Middle frontal gyrus (tissue), 1 donor: ENCODE results near the gene PLK5.
"Not testable (repeated sequence)": the region's sequence is repeated elsewhere in the genome, so short reads cannot be mapped to it uniquely, and the experiment has no call there.

ENCODE experiments used
- DNase-seq: peaks from one replicate; pipeline ENCODE4 v3.0.0-alpha.2; 2015; ENCODE audit warnings: low spot score; ENCODE audit errors: extremely low spot score

Gene PLK5

DNA sequence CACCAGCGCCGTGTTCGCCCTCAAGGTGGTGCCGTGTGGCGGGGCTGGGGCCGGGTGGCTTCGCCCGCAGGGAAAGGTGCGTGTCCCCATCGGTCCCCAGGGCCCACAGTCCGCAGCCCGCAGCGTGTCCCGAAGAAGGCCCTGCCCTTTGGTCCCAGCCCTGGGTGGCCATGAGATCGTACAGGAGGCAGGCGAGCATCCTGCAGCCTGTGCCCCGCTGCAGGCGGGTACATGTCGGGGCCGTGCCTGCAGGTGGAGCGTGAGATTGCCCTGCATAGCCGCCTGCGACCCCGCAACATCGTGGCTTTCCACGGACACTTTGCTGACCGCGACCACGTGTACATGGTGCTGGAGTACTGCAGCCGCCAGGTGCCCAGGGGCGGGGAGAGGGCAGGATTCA is 1.5 kb downstream of the PLK5 start:
- DNase-seq, result no peak

GRCh38 chr19:1526066-1526778 is 2.3 kb downstream of the PLK5 start:
- no peak for DNase-seq

- no peak for DNase-seq
Measured at GRCh38 chr19:1526979-1527649, 3.2 kb downstream of the PLK5 start.

DNA sequence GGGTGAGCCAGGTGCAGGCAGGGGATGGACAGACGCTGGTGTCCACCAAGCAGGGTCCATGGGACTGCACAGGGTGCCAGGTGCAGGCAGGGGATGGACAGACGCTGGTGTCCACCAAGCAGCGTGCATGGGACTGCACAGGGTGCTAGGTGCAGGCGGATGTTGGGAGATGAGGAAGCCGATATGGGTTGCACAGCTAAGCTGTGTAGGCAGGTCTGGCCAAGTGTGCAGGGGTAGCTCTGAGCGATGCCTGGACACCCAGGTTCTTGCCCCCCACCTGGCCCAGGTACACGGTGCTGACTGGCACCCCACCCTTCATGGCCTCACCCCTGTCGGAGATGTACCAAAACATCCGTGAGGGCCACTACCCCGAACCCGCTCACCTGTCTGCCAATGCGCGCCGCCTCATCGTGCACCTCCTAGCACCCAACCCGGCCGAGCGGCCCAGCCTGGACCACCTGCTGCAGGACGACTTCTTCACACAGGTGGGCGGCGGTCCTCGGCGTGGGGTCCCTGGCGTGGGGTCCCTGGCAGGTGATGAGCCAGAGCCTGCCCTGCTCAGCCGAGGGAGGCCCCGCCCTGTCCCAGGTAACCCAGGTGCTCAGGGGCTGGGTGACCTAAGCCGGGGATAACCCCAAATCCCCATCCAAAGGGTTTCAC is 3.9 kb downstream of the PLK5 start:
- no peak for DNase-seq

GRCh38 chr19:1528596-1529429 is 4.9 kb downstream of the PLK5 start:
- no peak for DNase-seq

DNA sequence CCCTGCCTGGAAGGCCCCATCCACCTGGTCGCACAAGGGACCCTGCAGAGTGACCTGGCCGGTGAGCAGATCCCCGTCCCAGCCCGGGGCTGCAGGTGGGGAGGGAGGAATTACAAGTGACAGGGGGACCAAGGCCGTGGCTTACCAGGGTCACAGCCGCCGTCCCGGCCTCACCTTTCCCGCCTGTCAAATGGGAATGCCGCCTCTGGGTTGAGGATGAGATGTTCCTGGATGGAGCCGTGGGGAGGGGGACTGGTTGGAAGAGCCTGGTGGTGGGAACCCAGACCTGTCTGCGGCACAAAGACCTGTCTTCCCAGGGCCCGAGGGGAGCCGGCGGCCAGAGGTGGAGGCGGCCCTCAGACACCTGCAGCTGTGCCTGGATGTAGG is 5.5 kb downstream of the PLK5 start:
- no peak for DNase-seq

- not testable (repeated sequence) for DNase-seq
Measured at GRCh38 chr19:1530856-1531255, 7.0 kb downstream of the PLK5 start.

DNA sequence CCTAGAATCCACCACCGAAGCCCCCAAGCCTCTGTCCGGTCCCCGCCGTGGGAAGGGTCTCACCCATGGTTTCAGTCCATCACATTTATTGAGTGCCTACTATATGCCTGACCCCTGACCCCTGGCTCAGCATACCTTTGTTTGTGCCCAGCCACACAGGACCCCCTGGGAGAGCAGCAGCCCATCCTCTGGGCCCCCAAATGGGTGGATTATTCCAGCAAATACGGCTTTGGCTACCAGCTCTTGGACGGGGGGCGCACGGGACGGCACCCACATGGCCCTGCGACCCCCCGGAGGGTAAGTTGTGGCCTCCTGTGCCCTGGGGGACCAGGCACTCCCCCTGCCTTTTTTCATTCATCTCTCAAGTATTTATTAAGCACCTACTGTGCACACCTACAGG is 7.7 kb downstream of the PLK5 start:
- no peak for DNase-seq

DNA sequence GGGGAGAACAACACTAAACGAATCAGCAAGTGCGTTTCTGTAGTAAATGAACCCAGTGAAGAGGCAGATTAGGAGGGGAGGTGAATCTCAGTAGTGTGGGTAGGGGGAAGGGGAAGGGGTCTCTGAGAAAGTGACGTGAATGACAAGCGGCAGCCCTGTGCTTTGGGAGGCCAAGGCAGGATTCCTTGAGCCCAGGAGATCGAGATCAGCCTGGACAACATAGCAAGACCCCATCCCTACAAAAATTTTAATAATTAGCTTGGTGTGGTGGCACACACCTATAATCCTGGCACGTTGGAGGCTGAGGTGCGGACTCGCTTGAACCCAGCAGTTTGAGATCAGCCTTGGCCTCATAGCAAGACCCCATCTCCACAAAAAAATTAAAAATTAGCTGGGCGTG is 8.1 kb downstream of the PLK5 start:
- DNase-seq, result no peak

DNA sequence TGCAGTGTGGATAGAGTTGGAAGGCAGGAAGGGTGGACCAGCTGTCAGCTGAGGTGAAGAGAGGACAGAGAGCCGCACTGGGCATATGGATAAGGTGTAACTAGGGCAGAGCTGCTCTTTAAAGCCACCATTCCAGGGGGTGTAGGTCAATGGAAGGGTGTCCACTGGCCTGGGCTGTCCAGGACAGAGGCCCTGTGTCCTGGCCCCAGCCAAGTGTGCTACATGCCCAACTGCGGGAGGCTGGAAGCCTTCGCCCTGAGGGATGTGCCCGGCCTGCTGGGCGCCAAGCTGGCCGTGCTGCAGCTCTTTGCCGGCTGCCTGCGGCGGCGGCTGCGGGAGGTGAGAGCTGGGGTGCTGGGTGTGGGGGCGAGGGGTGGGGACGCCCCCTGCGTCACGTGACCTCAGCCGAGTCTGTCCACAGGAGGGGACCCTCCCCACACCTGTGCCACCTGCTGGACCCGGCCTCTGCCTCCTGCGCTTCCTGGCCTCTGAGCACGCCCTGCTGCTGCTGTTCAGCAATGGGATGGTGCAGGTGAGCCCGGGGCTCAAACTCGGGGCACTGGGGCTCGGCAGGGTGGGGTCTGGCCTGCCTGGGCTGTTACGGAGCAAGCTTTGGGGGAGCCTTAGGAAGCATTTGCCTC is 9.8 kb downstream of the PLK5 start:
- no peak for DNase-seq

GRCh38 chr19:1534972-1535371 is 11.1 kb downstream of the PLK5 start:
- DNase-seq, result no peak

- DNase-seq, result not testable (repeated sequence)
Measured at GRCh38 chr19:1535699-1536098, 11.8 kb downstream of the PLK5 start.

- DNase-seq, result no peak
Measured at GRCh38 chr19:1538978-1539377, 15.1 kb downstream of the PLK5 start.

DNA sequence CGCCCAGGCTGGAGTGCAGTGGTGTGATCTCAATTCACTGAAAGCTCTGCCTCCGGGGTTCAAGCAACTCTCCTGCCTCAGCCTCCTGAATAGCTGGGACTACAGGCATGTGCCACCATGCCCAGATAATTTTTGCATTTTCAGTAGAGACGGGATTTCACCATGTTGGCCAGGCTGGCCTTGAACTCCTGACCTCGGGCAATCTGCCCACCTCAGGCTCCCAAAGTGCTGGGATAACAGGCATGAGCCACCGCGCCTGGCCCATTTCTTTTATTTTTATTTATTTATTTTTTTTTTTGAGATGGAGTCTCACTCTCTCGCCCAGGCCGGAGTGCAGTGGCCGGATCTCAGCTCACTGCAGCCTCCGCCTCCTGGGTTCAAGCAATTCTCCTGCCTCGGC is 15.9 kb downstream of the PLK5 start:
- not testable (repeated sequence) for DNase-seq

DNA sequence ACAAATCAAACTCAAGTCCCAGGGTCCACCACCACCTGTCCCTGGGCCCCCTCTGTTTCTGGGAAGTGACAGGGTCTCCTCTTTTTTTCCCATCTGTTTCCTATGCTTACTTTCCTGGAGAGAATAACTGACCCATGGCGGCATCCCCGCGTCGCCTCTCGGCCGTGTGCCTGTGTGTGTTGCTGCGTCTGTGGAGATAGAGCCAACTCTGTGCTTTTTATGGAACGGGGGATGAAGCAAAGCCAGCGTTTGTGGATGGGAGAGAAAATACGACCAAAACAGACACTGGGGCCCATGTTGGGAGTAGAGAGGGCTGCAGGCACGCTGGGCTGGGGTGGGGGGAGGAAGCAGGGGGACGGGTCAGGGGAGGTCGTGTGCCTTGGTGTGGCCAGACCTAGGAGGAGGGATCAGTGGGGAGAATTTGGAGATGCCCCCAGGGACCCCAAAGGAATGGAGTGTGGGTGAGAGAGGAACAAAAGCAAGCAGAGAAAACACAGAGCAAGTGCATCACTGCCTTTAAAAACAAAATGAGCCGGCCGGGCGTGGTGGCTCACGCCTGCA is 16.6 kb downstream of the PLK5 start:
- no peak for DNase-seq

DNA sequence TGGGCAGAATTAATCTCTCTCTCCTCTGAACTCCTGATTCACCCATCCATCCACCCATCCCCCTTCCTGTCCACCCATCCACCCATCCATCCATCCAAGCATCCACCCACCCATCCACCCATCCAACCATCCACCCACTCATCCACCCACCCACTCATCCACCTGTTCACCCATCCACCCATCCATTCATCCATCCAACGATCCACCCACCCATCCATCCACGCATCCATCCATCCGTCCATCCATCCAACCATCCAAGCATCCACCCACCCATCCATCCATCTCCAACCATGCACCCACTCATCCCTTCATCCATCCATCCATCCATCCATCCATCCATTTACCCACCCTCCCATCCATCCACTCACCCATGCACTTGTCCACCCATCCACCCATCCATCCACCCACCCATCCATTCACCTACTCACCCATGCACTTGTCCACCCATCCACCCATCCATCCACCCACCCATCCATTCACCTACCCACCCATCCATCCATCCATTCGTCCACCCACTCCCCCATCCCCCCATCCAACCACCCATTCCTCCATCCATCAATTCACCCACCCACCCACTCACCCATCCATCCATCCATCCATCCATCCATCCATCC is 25.6 kb downstream of the PLK5 start:
- no peak for DNase-seq

GRCh38 chr19:1551068-1552040 is 27.5 kb downstream of the PLK5 start:
- DNase-seq, result no peak

GRCh38 chr19:1553415-1553814 is 29.5 kb downstream of the PLK5 start:
- no peak for DNase-seq

DNA sequence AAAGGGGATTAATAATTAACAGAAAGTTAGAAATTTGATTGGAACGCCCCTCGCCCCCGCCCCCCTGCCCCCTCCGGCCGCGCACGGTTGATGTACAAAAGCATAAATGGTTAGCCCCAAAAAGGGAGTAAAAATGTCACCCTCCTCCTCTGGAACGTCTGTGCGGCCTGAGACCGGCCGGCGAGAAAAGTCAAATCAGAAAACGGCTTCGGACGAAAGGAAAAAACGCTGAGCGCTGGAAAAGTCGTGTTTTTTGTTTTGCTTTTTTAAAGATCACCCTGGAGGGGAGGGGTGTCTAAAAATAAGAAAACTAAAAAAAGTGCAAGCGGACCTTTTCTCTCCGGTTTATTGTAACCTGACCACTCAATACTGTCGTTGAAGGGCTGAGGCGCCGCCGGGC is 31.1 kb downstream of the PLK5 start:
- no peak for DNase-seq
